Ectodermal cell (in vitro differentiated cells): ENCODE measurements around the gene GRID1.

Experiments used
- H3K27ac ChIP-seq: 2 replicates; pipeline ENCODE4 v1.7.0; 2013; ENCODE audit warnings: mild to moderate bottlenecking, low read depth, low read length; ENCODE audit not compliant: insufficient read depth, poor library complexity, severe bottlenecking
- H3K27me3 ChIP-seq: 2 replicates; pipeline ENCODE4 v1.7.0; 2013; ENCODE audit warnings: mild to moderate bottlenecking, low read length; ENCODE audit not compliant: insufficient read depth, control insufficient read depth, poor library complexity, severe bottlenecking
- H3K36me3 ChIP-seq: one replicate; pipeline ENCODE4 v1.7.0; 2013; ENCODE audit warnings: low read length; ENCODE audit not compliant: control insufficient read depth, insufficient read depth
- H3K4me1 ChIP-seq: one replicate; pipeline ENCODE4 v1.7.0; 2013; ENCODE audit warnings: low read length; ENCODE audit not compliant: control insufficient read depth, insufficient read depth
- H3K4me3 ChIP-seq: 2 replicates; pipeline ENCODE4 v1.7.0; 2013; ENCODE audit warnings: low read depth, low read length, control low read depth; ENCODE audit not compliant: insufficient read depth
- H3K9me3 ChIP-seq: 2 replicates; pipeline ENCODE4 v1.7.0; 2013; ENCODE audit warnings: mild to moderate bottlenecking, low read length, moderate library complexity; ENCODE audit not compliant: control insufficient read depth
- WGBS, 2 experiments: methylation state at CpG; one replicate each; pipeline ENCODE4 v1.1.7; 2013; ENCODE audit warnings: missing lambda C conversion rate in 2 of 2; 5-methylcytosine and 5-hydroxymethylcytosine counted together

GRID1 gene

GRCh38 chr10:86402283-86402941 lies 35.8 kb upstream of the GRID1 start:
- 23% methylated on average over 18 of the region's 18 CpGs for WGBS, 2 experiments
- peak overlapping the region; percentile 4 for H3K4me3 ChIP-seq

GRCh38 chr10:86401588-86402282 lies 35.1 kb upstream of the GRID1 start:
- H3K27ac ChIP-seq = no peak overlapping the region
- H3K9me3 ChIP-seq = no peaks in the 10 kb centered on the region
- peaks cover 6% of the 10 kb centered on the region for H3K4me1 ChIP-seq
- H3K4me3 ChIP-seq = peak overlapping the region; percentile 59
- 7 to 10% methylated on average over 19 to 27 of the region's 27 CpGs for WGBS, 2 experiments
- H3K36me3 ChIP-seq = no peaks in the 10 kb centered on the region
- H3K27me3 ChIP-seq = peaks cover 59% of the 10 kb centered on the region

More at GRCh38 chr10:86402283-86402941, 35.8 kb upstream of the GRID1 start:
- H3K27me3 ChIP-seq = peaks cover 55% of the 10 kb centered on the region
- no peak overlapping the region for H3K27ac ChIP-seq
- no peaks in the 10 kb centered on the region for H3K36me3 ChIP-seq
- H3K4me1 ChIP-seq = peaks cover 6% of the 10 kb centered on the region
- H3K9me3 ChIP-seq = no peaks in the 10 kb centered on the region

GRCh38 chr10:86400705-86401587 lies 34.4 kb upstream of the GRID1 start:
- Histone ChIP-seq H3K4me3 (peak overlapping the region; percentile 59), H3K36me3 (no peaks in the 10 kb centered on the region), H3K4me1 (peaks cover 6% of the 10 kb centered on the region), H3K27me3 (peaks cover 64% of the 10 kb centered on the region), H3K27ac (no peak overlapping the region), H3K9me3 (no peaks in the 10 kb centered on the region)
- 1 to 2% methylated on average over 76 of the region's 76 CpGs for whole genome bisulfite sequencing, 2 experiments

GRCh38 chr10:86399879-86400704 lies 33.5 kb upstream of the GRID1 start:
- 0% methylated on average over 90 of the region's 90 CpGs for WGBS, 2 experiments
- Histone ChIP-seq H3K27me3 (peaks cover 64% of the 10 kb centered on the region), H3K4me1 (peaks cover 6% of the 10 kb centered on the region), H3K9me3 (no peaks in the 10 kb centered on the region), H3K36me3 (no peaks in the 10 kb centered on the region), H3K27ac (no peak overlapping the region), H3K4me3 (peak overlapping the region; percentile 59)

GRCh38 chr10:86399514-86399878 lies 32.9 kb upstream of the GRID1 start:
- Histone ChIP-seq H3K9me3 (no peaks in the 10 kb centered on the region), H3K36me3 (no peaks in the 10 kb centered on the region), H3K27me3 (peaks cover 64% of the 10 kb centered on the region), H3K4me1 (peaks cover 6% of the 10 kb centered on the region), H3K27ac (no peak overlapping the region), H3K4me3 (no peak overlapping the region)
- WGBS, 2 experiments = 33 to 44% methylated on average over 9 of the region's 9 CpGs

DNA sequence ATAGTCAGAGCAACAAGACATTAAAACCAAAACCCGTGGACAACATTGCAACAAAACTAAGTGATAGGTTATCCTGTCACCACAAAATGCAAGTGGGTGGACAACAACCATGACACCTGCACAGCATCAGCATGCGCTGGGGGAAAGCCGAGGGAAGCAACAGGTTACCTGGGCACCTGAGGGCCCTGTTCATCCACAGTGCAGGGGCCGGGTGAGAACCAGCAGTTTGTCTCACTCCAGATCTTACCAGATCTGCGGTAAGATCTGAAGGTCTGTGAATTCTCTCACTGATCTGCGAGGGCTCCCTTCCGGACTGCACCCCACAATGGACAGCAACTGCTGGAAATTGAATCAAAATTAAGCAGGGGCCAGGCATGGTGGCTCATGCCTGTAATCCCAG lies 30.5 kb upstream of the GRID1 start:
- 78 to 81% methylated on average over 7 of the region's 7 CpGs for WGBS, 2 experiments
- Histone ChIP-seq H3K4me1 (peaks cover 6% of the 10 kb centered on the region), H3K27ac (no peak overlapping the region), H3K36me3 (no peaks in the 10 kb centered on the region), H3K27me3 (peaks cover 52% of the 10 kb centered on the region), H3K4me3 (no peak overlapping the region), H3K9me3 (no peaks in the 10 kb centered on the region)

DNA sequence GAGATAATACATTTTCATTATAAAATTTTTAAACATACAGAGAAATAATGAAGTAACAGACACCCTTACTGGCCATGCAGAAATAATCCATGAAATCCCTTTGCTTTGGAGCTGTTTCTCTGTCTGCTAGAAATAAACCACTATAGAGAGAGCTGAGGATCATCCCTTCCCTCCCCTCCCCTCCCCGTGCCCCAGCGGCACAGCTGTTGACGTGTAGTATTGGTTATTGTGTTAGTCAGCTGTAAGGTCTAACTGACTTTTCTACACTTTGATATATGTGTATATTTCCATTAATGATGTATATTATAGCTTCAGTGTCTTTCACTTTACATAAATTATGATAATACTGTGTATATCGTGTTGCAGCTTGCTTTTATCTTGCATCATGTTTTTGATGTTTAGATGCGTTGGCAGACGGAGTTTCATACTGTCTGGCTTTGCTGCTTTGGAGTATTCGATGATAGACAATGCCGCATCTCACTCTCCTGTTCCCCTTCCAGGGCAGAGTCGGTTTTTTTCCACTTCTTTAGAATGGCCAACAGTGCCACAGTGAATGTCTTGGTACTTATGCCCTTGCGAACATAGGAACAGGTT lies 27.4 kb upstream of the GRID1 start:
- no peak overlapping the region for H3K27ac ChIP-seq
- H3K9me3 ChIP-seq = no peaks in the 10 kb centered on the region
- H3K4me1 ChIP-seq = no peaks in the 10 kb centered on the region
- 89 to 93% methylated on average over 7 of the region's 10 CpGs for WGBS, 2 experiments
- no peak overlapping the region for H3K4me3 ChIP-seq
- peaks cover 52% of the 10 kb centered on the region for H3K27me3 ChIP-seq
- no peaks in the 10 kb centered on the region for H3K36me3 ChIP-seq

- H3K36me3 ChIP-seq = no peaks in the 10 kb centered on the region
- H3K27me3 ChIP-seq = peaks cover 52% of the 10 kb centered on the region
- whole genome bisulfite sequencing, 2 experiments = 88 to 89% methylated on average over 8 of the region's 9 CpGs
- peaks cover under 1% of the 10 kb centered on the region for H3K4me1 ChIP-seq
- H3K9me3 ChIP-seq = no peaks in the 10 kb centered on the region
- H3K27ac ChIP-seq = no peak overlapping the region
- no peak overlapping the region for H3K4me3 ChIP-seq
Observed at GRCh38 chr10:86393362-86393761, 26.8 kb upstream of the GRID1 start.

DNA sequence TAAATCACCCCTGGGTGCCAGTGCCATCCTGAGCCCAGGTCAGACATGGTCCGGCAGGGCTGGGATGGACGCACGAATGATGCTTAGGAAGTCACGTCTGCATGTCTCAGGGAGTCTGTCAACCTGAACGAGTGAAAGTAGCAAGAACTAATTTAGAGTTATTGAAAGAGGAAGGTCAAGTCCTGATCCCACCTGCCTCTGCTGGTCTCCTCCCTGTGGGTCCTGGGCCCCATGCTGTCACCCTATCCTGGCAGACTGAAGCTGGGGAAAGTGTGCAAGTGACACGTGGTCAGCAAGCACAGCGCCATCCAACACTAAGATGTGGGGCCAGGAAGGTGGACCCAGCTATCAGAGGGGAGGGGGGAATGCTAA lies 26.1 kb upstream of the GRID1 start:
- Histone ChIP-seq H3K27ac (no peak overlapping the region), H3K27me3 (peaks cover 55% of the 10 kb centered on the region), H3K9me3 (no peaks in the 10 kb centered on the region), H3K36me3 (no peaks in the 10 kb centered on the region), H3K4me1 (peaks cover 7% of the 10 kb centered on the region), H3K4me3 (no peak overlapping the region)
- 84 to 88% methylated on average over 7 of the region's 7 CpGs for WGBS, 2 experiments
